AG04449 (cell line): Measurements from ENCODE around the gene LETM1.

ENCODE experiments used
- CTCF ChIA-PET: fragments of 350-600 bp; formaldehyde crosslinking; extraction: SDS; loops from one replicate; lab custom pipeline; 2021; ENCODE audit warnings: antibody characterized with exemption; lab: Yijun Ruan, JAX
- POLR2A ChIA-PET: fragments of 400-600, 350-600 bp; formaldehyde crosslinking; extraction: SDS; loops from one replicate; lab custom pipeline; 2020; ENCODE audit warnings: antibody characterized with exemption, inconsistent platforms; lab: Yijun Ruan, JAX
- DNase-seq: peaks from one replicate; pipeline ENCODE4 v3.0.0-alpha.2; 2010; ENCODE audit warnings: low read depth, low spot score
- H3K4me3 ChIP-seq: 2 replicates; pipeline ENCODE4 v1.5.1; 2011; ENCODE audit warnings: low read depth, mild to moderate bottlenecking, control low read depth, low read length
- CTCF ChIP-seq: IDR thresholded peaks from one replicate; pipeline ENCODE4 v1.5.1; 2011; ENCODE audit warnings: mild to moderate bottlenecking, moderate library complexity, low read length, control low read depth, inconsistent platforms; ENCODE audit not compliant: insufficient read depth; ENCODE audit errors: missing control alignments

LETM1 gene

GRCh38 chr4:1821679-1822567 is 34.0 kb downstream of the LETM1 start:
- H3K4me3 ChIP-seq, result no peak overlapping the region
- POLR2A ChIA-PET, result no interaction called here
- no peak for TF ChIP-seq CTCF
- CTCF ChIA-PET, result interaction anchor here (0.7 to 5.8 kb wide), 4 partner anchors 8 to 75 kb away, joined by 3 to 67 read pairs (median 5); no protein-coding TSS in a partner anchor
- no peak for DNase-seq

- ChIA-PET POLR2A (no interaction called here), CTCF (interaction anchor here (1.1 to 5.8 kb wide), 3 partner anchors 10 to 79 kb away, joined by 4 to 67 read pairs (median 11); no protein-coding TSS in a partner anchor)
- TF ChIP-seq CTCF, result no peak
- no peak overlapping the region for H3K4me3 ChIP-seq
- no peak for DNase-seq
Observed at GRCh38 chr4:1819816-1820215, 36.1 kb downstream of the LETM1 start.

- no peak for DNase-seq
- H3K4me3 ChIP-seq, result no peak overlapping the region
- no peak for TF ChIP-seq CTCF
- ChIA-PET POLR2A (no interaction called here), CTCF (interaction anchor here (1.1 to 5.8 kb wide), 3 partner anchors 10 to 80 kb away, joined by 4 to 67 read pairs (median 11); no protein-coding TSS in a partner anchor)
Observed at GRCh38 chr4:1819284-1819683, 36.7 kb downstream of the LETM1 start.

GRCh38 chr4:1815997-1816860 is 39.7 kb downstream of the LETM1 start:
- ChIA-PET POLR2A (interaction anchor here (0.5 kb wide), 1 partner anchor 310 kb away, joined by 4 read pairs; no protein-coding TSS in a partner anchor), CTCF (interaction anchor here (0.9 to 11.4 kb wide), 6 partner anchors 18 to 95 kb away, joined by 3 to 205 read pairs (median 3); no protein-coding TSS in a partner anchor)

More at GRCh38 chr4:1815997-1816860, 39.7 kb downstream of the LETM1 start:
- no peak for TF ChIP-seq CTCF
- H3K4me3 ChIP-seq, result no peak overlapping the region
- no peak for DNase-seq
